H1 (cell line): ENCODE results near the gene C18orf63.

ENCODE experiments used
- CREB1 ChIP-seq: IDR thresholded peaks from 2 replicates; pipeline ENCODE4 v1.6.1; 2012; ENCODE audit warnings: inconsistent platforms
- CTCF ChIP-seq, 3 experiments: IDR thresholded peaks; 1 replicate in 2 of 3; 2 replicates in 1 of 3; pipeline versions ENCODE4 v1.5.1 to v1.6.1; 2011; ENCODE audit warnings: low read length in 3 of 3, mild to moderate bottlenecking in 3 of 3, inconsistent platforms in 2 of 3, low read depth in 1 of 3, moderate library complexity in 1 of 3; ENCODE audit not compliant: insufficient read depth in 1 of 3; ENCODE audit errors: control extremely low read depth in 1 of 3
- TCF12 ChIP-seq: IDR thresholded peaks from 2 replicates; pipeline ENCODE4 v1.6.1; 2011; ENCODE audit warnings: low read depth, mild to moderate bottlenecking, low read length
- TEAD4 ChIP-seq: IDR thresholded peaks from 2 replicates; pipeline ENCODE4 v1.6.1; 2012; ENCODE audit warnings: low read depth, low read length, inconsistent platforms, mixed read lengths

DNA sequence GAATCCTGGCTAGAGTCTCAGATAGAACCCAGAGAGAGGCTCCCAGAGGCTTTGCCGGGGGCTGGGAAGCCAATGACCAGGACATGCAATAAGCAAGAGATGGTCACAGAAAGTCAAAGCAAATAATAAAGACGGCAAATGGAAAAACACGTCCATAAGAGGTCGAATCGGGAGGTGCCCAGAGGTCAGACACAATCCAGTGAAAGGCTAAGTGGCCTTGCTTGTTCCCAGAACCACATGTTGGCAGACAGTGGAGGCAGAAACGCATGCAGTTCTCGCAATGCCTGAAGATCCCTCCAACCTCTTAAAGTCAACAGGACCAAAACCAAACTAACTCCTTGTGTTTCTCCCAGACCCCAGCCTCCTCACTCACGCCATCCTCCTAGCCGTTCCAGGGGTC lies 26.9 kb upstream of the C18orf63 start:
- TF ChIP-seq TCF12 = no peak
- no peak for TF ChIP-seq TEAD4
- TF ChIP-seq CTCF (IDR thresholded peaks at IDR 0.05; ENCODE audit: control extremely low read depth in 1 of 3, insufficient read depth in 1 of 3, low read depth in 1 of 3, low read length in 3 of 3) = no peak
- no peak for TF ChIP-seq CREB1
